SK-N-SH (cell line): ENCODE data around the gene SPI1. TPM values are rescaled to one million over a fixed set of nuclear protein-coding genes. Genes with fewer than 3 reads are reported as not detected.

Source experiments
- CTCF ChIA-PET: fragments of 300-600, 350-600 bp; formaldehyde crosslinking; extraction: SDS; loops from one replicate; lab custom pipeline; 2021; lab: Yijun Ruan, JAX
- POLR2A ChIA-PET: fragments of 350-600 bp; sonication (Branson Sonifier 250); formaldehyde crosslinking; extraction: SDS; loops from one replicate; lab custom pipeline; 2020; ENCODE audit warnings: antibody characterized with exemption, inconsistent platforms; lab: Yijun Ruan, JAX
- DNase-seq: peaks from one replicate; pipeline ENCODE4 v3.0.0; 2012
- H2AFZ ChIP-seq: fragments of 200-600 bp; sonication (generic); 2 replicates; pipeline ENCODE4 v1.8.1; 2016; ENCODE audit warnings: antibody characterized with exemption, mild to moderate bottlenecking, low read depth
- H3F3A ChIP-seq: fragments of 200-600 bp; sonication (generic); replicated peaks from 2 replicates; pipeline ENCODE3; 2016; ENCODE audit warnings: antibody characterized with exemption, mild to moderate bottlenecking; ENCODE audit not compliant: insufficient read depth
- H3K27ac ChIP-seq, 2 experiments: fragments of 200-500 bp in 1 of 2; fragments of 200-600 bp in 1 of 2; sonication (Bioruptor generic) in 1 of 2; sonication (generic), shearing (Covaris generic) in 1 of 2; 2 replicates each; pipeline versions ENCODE4 v1.5.1 to v1.6.1; 2014 to 2016; ENCODE audit warnings: low read depth in 2 of 2, inconsistent platforms in 1 of 2, low read length in 1 of 2, mild to moderate bottlenecking in 1 of 2, mixed read lengths in 1 of 2
- H3K27me3 ChIP-seq: fragments of 200-600 bp; sonication (generic), shearing (Covaris generic); 2 replicates; pipeline ENCODE4 v1.6.1; 2016; ENCODE audit warnings: mixed run types; ENCODE audit not compliant: insufficient read depth
- H3K36me3 ChIP-seq, 2 experiments: fragments of 200-500 bp in 1 of 2; fragments of 200-600 bp in 1 of 2; sonication (Bioruptor generic) in 1 of 2; sonication (generic) in 1 of 2; replicated peaks in 1 of 2; 2 replicates each; pipeline versions ENCODE3 to v1.5.1; 2014 to 2016; ENCODE audit warnings: low read length in 1 of 2, mild to moderate bottlenecking in 1 of 2; ENCODE audit not compliant: insufficient read depth in 2 of 2, control insufficient read depth in 1 of 2
- H3K4me1 ChIP-seq, 2 experiments: fragments of 200-500 bp in 1 of 2; fragments of 200-600 bp in 1 of 2; sonication (Bioruptor generic) in 1 of 2; sonication (generic), shearing (Covaris generic) in 1 of 2; 2 replicates each; pipeline versions ENCODE4 v1.5.1 to v1.6.1; 2014 to 2016; ENCODE audit warnings: low read depth in 1 of 2, low read length in 1 of 2, mixed run types in 1 of 2; ENCODE audit not compliant: insufficient read depth in 2 of 2, control insufficient read depth in 1 of 2
- H3K4me2 ChIP-seq: fragments of 200-600 bp; sonication (generic), shearing (Covaris generic); 2 replicates; pipeline ENCODE4 v1.6.1; 2017; ENCODE audit warnings: mixed run types
- H3K4me3 ChIP-seq, 2 experiments: fragments of 200-500 bp in 1 of 2; fragments of 200-600 bp in 1 of 2; sonication (Bioruptor generic) in 1 of 2; sonication (generic), shearing (Covaris generic) in 1 of 2; 2 replicates each; pipeline versions ENCODE4 v1.5.1 to v1.8.1; 2014 to 2016; ENCODE audit warnings: low read depth in 2 of 2, inconsistent platforms in 1 of 2, low read length in 1 of 2, mild to moderate bottlenecking in 1 of 2, mixed read lengths in 1 of 2, moderate library complexity in 1 of 2
- H3K79me2 ChIP-seq: fragments of 200-600 bp; sonication (generic); 2 replicates; pipeline ENCODE4 v1.8.1; 2017; ENCODE audit warnings: mild to moderate bottlenecking; ENCODE audit not compliant: insufficient read depth
- H3K9ac ChIP-seq: fragments of 200-600 bp; sonication (generic); 2 replicates; pipeline ENCODE4 v1.6.1; 2017; ENCODE audit warnings: mixed run types
- H3K9me2 ChIP-seq: fragments of 200-600 bp; sonication (generic); 2 replicates; pipeline ENCODE4 v1.6.1; 2017; ENCODE audit warnings: mixed run types
- H3K9me3 ChIP-seq: fragments of 200-600 bp; sonication (generic); 2 replicates; pipeline ENCODE4 v1.6.1; 2017; ENCODE audit warnings: mixed run types, mild to moderate bottlenecking, moderate library complexity
- H4K20me1 ChIP-seq: fragments of 200-600 bp; sonication (generic); 2 replicates; pipeline ENCODE4 v1.6.1; 2017; ENCODE audit warnings: mild to moderate bottlenecking, mixed run types; ENCODE audit not compliant: insufficient read depth
- CTCF ChIP-seq: fragments of 200-600 bp; sonication (generic); IDR thresholded peaks from 2 replicates; pipeline ENCODE4 v1.6.1; 2017; ENCODE audit warnings: antibody characterized with exemption, mild to moderate bottlenecking, moderate library complexity
- EZH2phosphoT487 ChIP-seq: fragments of 200-600 bp; sonication (generic); IDR thresholded peaks from 2 replicates; pipeline ENCODE4 v1.6.1; 2017; ENCODE audit warnings: low read depth, mixed run types, mild to moderate bottlenecking, antibody characterized with exemption, moderate library complexity, borderline replicate concordance
- FOSL2 ChIP-seq: IDR thresholded peaks from 2 replicates; pipeline ENCODE4 v1.4.0; 2012; ENCODE audit warnings: low read depth, mild to moderate bottlenecking, moderate library complexity, borderline replicate concordance
- FOXJ3 ChIP-seq: sonication (generic); formaldehyde crosslinking; IDR thresholded peaks from 2 replicates; pipeline ENCODE4 v1.5.1; 2020; ENCODE audit warnings: mild to moderate bottlenecking, missing genetic modification reagents
- GABPA ChIP-seq: IDR thresholded peaks from 2 replicates; pipeline ENCODE4 v1.4.0; 2012; ENCODE audit warnings: low read depth, mild to moderate bottlenecking
- IRF3 ChIP-seq: fragments of 150-350 bp; IDR thresholded peaks from 2 replicates; pipeline ENCODE4 v1.6.1; 2016; ENCODE audit warnings: mild to moderate bottlenecking, low read depth, low read length
- JUND ChIP-seq: IDR thresholded peaks from 2 replicates; pipeline ENCODE4 v1.4.0; 2012
- MAX ChIP-seq: IDR thresholded peaks from 2 replicates; pipeline ENCODE4 v1.4.0; 2012; ENCODE audit warnings: low read depth
- MEF2A ChIP-seq: IDR thresholded peaks from 2 replicates; pipeline ENCODE4 v1.4.0; 2012; ENCODE audit warnings: low read depth, borderline replicate concordance
- MXI1 ChIP-seq: IDR thresholded peaks from 2 replicates; pipeline ENCODE4 v1.6.1; 2012; ENCODE audit warnings: mild to moderate bottlenecking, low read depth, low read length, improper control_type of control experiment
- NFIC ChIP-seq: IDR thresholded peaks from 2 replicates; pipeline ENCODE4 v1.4.0; 2012; ENCODE audit warnings: borderline replicate concordance
- NRF1 ChIP-seq: IDR thresholded peaks from 2 replicates; pipeline ENCODE4 v1.6.1; 2012; ENCODE audit warnings: low read depth, mild to moderate bottlenecking, low read length
- PBX3 ChIP-seq: IDR thresholded peaks from 2 replicates; pipeline ENCODE4; 2012
- POLR2AphosphoS5 ChIP-seq: IDR thresholded peaks from 2 replicates; pipeline ENCODE4 v1.6.1; 2012; ENCODE audit warnings: low read depth, low read length
- RAD21 ChIP-seq: IDR thresholded peaks from 2 replicates; pipeline ENCODE4 v1.6.1; 2012; ENCODE audit warnings: mild to moderate bottlenecking, low read length
- RXRA ChIP-seq: IDR thresholded peaks from 2 replicates; pipeline ENCODE4 v1.4.0; 2012; ENCODE audit warnings: low read depth, mild to moderate bottlenecking, borderline replicate concordance
- TAF1 ChIP-seq: IDR thresholded peaks from 2 replicates; pipeline ENCODE4 v1.6.1; 2012; ENCODE audit warnings: low read depth, mild to moderate bottlenecking, low read length, moderate library complexity, borderline replicate concordance
- USF1 ChIP-seq: IDR thresholded peaks from 2 replicates; pipeline ENCODE4 v1.4.0; 2012; ENCODE audit warnings: low read depth, borderline replicate concordance
- USF2 ChIP-seq: fragments of 150-350 bp; IDR thresholded peaks from 2 replicates; pipeline ENCODE4 v1.6.1; 2017; ENCODE audit warnings: antibody characterized with exemption, low read length, low read depth, borderline replicate concordance
- YY1 ChIP-seq: IDR thresholded peaks from 2 replicates; pipeline ENCODE4 v1.4.0; 2012; ENCODE audit warnings: low read depth, mild to moderate bottlenecking
- WGBS: methylation state at CpG from one replicate; pipeline ENCODE4 v1.1.6; 2017; ENCODE audit warnings: low lambda C conversion rate; 5-methylcytosine and 5-hydroxymethylcytosine counted together
- polyA plus RNA-seq, 3 experiments: library from polyadenylated mRNA; depleted of rRNA; stranded (reverse); fragments of >200 nt; gene quantifications; 2 replicates each; pipeline ENCODE4 v1.2.3, GENCODE V29; 2012

The SPI1 gene
- polyA plus RNA-seq, 1 of the 3 experiments (the other 2 are of a cell fraction), result not detected

- Histone ChIP-seq H3K9ac (no peak overlapping the region), H3K4me2 (no peak overlapping the region), H3K4me1 (peaks cover 0 to 4% of the 10 kb centered on the region in 2 experiments; a peak in 1 of 4 replicates), H2AFZ (no peak overlapping the region), H3K27me3 (no peaks in the 10 kb centered on the region), H3K36me3 (no peaks in the 10 kb centered on the region), H3F3A (no peaks in the 10 kb centered on the region), H3K27ac (no peak overlapping the region), H3K9me3 (no peaks in the 10 kb centered on the region), H4K20me1 (no peaks in the 10 kb centered on the region), H3K79me2 (no peaks in the 10 kb centered on the region), H3K4me3 (no peak overlapping the region), H3K9me2 (no peaks in the 10 kb centered on the region)
- no peak for TF ChIP-seq NRF1
- no peak for TF ChIP-seq GABPA
- TF ChIP-seq JUND, result no peak
- POLR2A ChIA-PET, result interaction anchor here (0.8 kb wide), 1 partner anchor 37 kb away, joined by 3 read pairs; no protein-coding TSS in a partner anchor
- CTCF ChIA-PET, result interaction anchor here (1.0 to 7.4 kb wide), 7 partner anchors 11 to 478 kb away, joined by 4 to 239 read pairs (median 8); partner anchors contain the start of genes ACP2 and SLC39A13
- DNase-seq, result no peak
- WGBS, result 88% methylated on average over 8 of the region's 8 CpGs
Observed at GRCh38 chr11:47375020-47375419, 3.3 kb downstream of the SPI1 start.

- POLR2A ChIA-PET, result interaction anchor here (0.8 kb wide), 1 partner anchor 37 kb away, joined by 3 read pairs; no protein-coding TSS in a partner anchor
- Histone ChIP-seq H3F3A (no peaks in the 10 kb centered on the region), H4K20me1 (no peaks in the 10 kb centered on the region), H3K36me3 (no peaks in the 10 kb centered on the region), H3K79me2 (no peaks in the 10 kb centered on the region), H3K9ac (no peak overlapping the region), H3K27me3 (no peaks in the 10 kb centered on the region), H3K27ac (no peak overlapping the region), H3K4me2 (no peak overlapping the region), H2AFZ (no peak overlapping the region), H3K4me1 (peaks cover 0 to 4% of the 10 kb centered on the region in 2 experiments; a peak in 1 of 4 replicates), H3K9me3 (no peaks in the 10 kb centered on the region), H3K4me3 (no peak overlapping the region), H3K9me2 (no peaks in the 10 kb centered on the region)
- 70% methylated on average over 4 of the region's 5 CpGs for WGBS
- CTCF ChIA-PET, result interaction anchor here (0.7 to 7.4 kb wide), 25 partner anchors 11 to 485 kb away, joined by 3 to 239 read pairs (median 6); partner anchors contain the start of genes ACP2, RAPSN and SLC39A13
- no peak for DNase-seq
- TF ChIP-seq NRF1 (no peak), EZH2phosphoT487 (no peak), RAD21 (no peak), RXRA (no peak), FOXJ3 (CRISPR knock-in tag) (no peak), USF1 (no peak), USF2 (no peak), TAF1 (no peak), FOSL2 (no peak), CTCF (no peak), MAX (no peak), MXI1 (no peak), MEF2A (no peak), NFIC (no peak), IRF3 (no peak), PBX3 (no peak), YY1 (no peak), POLR2AphosphoS5 (no peak), JUND (no peak)
Observed at GRCh38 chr11:47374720-47375019, 3.7 kb downstream of the SPI1 start.
